Measurements from ENCODE around the gene ADAMTS13. TPM values are rescaled to one million over a fixed set of nuclear protein-coding genes. Genes with fewer than 3 reads are reported as not detected.
"Not testable (repeated sequence)": the region's sequence is repeated elsewhere in the genome, so short reads cannot be mapped to it uniquely, and the experiment has no call there.

The ADAMTS13 gene
- total RNA-seq, 4 donors from 2014 or later: 0.94 to 2.7 (median 2.1) TPM

DNA sequence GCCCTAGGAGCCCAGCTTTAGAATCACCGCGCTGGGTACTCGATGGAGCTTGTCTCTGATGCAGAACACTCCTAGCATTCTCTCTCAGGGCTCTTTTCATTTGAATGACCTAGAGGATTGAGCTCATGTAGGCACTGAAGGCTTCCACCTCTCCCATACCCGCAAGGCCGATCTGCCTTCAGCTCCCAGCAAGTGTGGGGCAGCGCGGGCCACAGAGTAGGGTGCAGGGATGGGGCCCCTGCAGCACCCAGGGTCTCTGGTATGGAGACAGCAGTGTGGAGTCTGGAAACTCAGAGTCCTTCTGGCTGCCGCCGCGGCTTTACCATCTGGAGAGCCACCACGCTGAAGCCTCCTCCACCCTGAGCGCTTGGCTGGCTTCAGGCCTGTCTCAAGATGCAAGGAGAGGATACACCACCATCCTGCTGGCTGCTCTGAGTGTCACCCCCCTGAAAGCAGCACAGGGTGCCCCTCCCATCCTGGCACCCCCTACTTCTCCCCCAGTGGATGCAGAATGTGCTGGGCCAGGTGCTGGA lies 33.1 kb upstream of the ADAMTS13 start:
- no peaks in the 10 kb centered on the region for H3K9me3 ChIP-seq
- no peak overlapping the region for H3K27ac ChIP-seq
- no peak for ATAC-seq
- TF ChIP-seq, protein P1, sequence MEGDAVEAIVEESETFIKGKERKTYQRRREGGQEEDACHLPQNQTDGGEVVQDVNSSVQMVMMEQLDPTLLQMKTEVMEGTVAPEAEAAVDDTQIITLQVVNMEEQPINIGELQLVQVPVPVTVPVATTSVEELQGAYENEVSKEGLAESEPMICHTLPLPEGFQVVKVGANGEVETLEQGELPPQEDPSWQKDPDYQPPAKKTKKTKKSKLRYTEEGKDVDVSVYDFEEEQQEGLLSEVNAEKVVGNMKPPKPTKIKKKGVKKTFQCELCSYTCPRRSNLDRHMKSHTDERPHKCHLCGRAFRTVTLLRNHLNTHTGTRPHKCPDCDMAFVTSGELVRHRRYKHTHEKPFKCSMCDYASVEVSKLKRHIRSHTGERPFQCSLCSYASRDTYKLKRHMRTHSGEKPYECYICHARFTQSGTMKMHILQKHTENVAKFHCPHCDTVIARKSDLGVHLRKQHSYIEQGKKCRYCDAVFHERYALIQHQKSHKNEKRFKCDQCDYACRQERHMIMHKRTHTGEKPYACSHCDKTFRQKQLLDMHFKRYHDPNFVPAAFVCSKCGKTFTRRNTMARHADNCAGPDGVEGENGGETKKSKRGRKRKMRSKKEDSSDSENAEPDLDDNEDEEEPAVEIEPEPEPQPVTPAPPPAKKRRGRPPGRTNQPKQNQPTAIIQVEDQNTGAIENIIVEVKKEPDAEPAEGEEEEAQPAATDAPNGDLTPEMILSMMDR (IDR thresholded peaks at IDR 0.05): no peak
- TF ChIP-seq EP300 (IDR thresholded peaks at IDR 0.05): no peak
- TF ChIP-seq POLR2AphosphoS5 (IDR thresholded peaks at IDR 0.05): no peak
- TF ChIP-seq POLR2A (IDR thresholded peaks at IDR 0.05): no peak
- no peaks in the 10 kb centered on the region for H3K36me3 ChIP-seq
- 86% methylated on average over 2 of the region's 12 CpGs; no CpG with 5 or more reads in 1 of the 2 donors for WGBS, 2 donors (ENCODE audit: low coverage in 1 of 2)
- H3K27me3 ChIP-seq: peaks cover 43% of the 10 kb centered on the region
- no peaks in the 10 kb centered on the region for H3K4me1 ChIP-seq
- no peak overlapping the region for H3K4me3 ChIP-seq

- TF ChIP-seq POLR2AphosphoS5 (IDR thresholded peaks at IDR 0.05): no peak
- TF ChIP-seq, protein P1 (IDR thresholded peaks at IDR 0.05): no peak
- TF ChIP-seq EP300 (IDR thresholded peaks at IDR 0.05): no peak
- TF ChIP-seq POLR2A (IDR thresholded peaks at IDR 0.05): no peak
- Histone ChIP-seq H3K27ac (no peak overlapping the region), H3K36me3 (no peaks in the 10 kb centered on the region), H3K4me1 (no peaks in the 10 kb centered on the region), H3K27me3 (peaks cover 48% of the 10 kb centered on the region), H3K4me3 (no peak overlapping the region), H3K9me3 (no peaks in the 10 kb centered on the region)
- no peak for ATAC-seq
- WGBS, 2 donors (ENCODE audit: low coverage in 1 of 2): 20 to 80% methylated on average over 1 to 4 of the region's 13 CpGs
Measured at GRCh38 chr9:133389562-133389961, 32.6 kb upstream of the ADAMTS13 start.

GRCh38 chr9:133390713-133391112 lies 31.5 kb upstream of the ADAMTS13 start:
- 73% methylated on average over 5 of the region's 7 CpGs; no CpG with 5 or more reads in 1 of the 2 donors for WGBS, 2 donors (ENCODE audit: low coverage in 1 of 2)
- H3K4me1 ChIP-seq: no peaks in the 10 kb centered on the region

GRCh38 chr9:133391449-133391848 lies 30.7 kb upstream of the ADAMTS13 start:
- ATAC-seq, H3K36me3 ChIP-seq, H3K9me3 ChIP-seq, H3K27ac ChIP-seq, H3K4me3 ChIP-seq, H3K4me1 ChIP-seq: not testable (repeated sequence)
- H3K27me3 ChIP-seq: peaks cover 67% of the 10 kb centered on the region
- WGBS, 2 donors (ENCODE audit: low coverage in 1 of 2): no CpG with 5 or more reads among the region's 4 CpGs

More at GRCh38 chr9:133390713-133391112, 31.5 kb upstream of the ADAMTS13 start:
- Histone ChIP-seq H3K36me3 (no peaks in the 10 kb centered on the region), H3K4me3 (no peak overlapping the region), H3K27me3 (peaks cover 59% of the 10 kb centered on the region), H3K9me3 (no peaks in the 10 kb centered on the region), H3K27ac (no peak overlapping the region)
- no peak for ATAC-seq
- TF ChIP-seq POLR2AphosphoS5 (IDR thresholded peaks at IDR 0.05): no peak
- TF ChIP-seq, protein P1 (IDR thresholded peaks at IDR 0.05): no peak
- no peak for TF ChIP-seq EP300 (IDR thresholded peaks at IDR 0.05)
- no peak for TF ChIP-seq POLR2A (IDR thresholded peaks at IDR 0.05)

- H3K4me1 ChIP-seq, H3K36me3 ChIP-seq, H3K4me3 ChIP-seq, H3K9me3 ChIP-seq, H3K27ac ChIP-seq, ATAC-seq: not testable (repeated sequence)
- no CpG with 5 or more reads among the region's 3 CpGs for WGBS, 2 donors (ENCODE audit: low coverage in 1 of 2)
- H3K27me3 ChIP-seq: peaks cover 73% of the 10 kb centered on the region
Measured at GRCh38 chr9:133392308-133392707, 29.9 kb upstream of the ADAMTS13 start.

DNA sequence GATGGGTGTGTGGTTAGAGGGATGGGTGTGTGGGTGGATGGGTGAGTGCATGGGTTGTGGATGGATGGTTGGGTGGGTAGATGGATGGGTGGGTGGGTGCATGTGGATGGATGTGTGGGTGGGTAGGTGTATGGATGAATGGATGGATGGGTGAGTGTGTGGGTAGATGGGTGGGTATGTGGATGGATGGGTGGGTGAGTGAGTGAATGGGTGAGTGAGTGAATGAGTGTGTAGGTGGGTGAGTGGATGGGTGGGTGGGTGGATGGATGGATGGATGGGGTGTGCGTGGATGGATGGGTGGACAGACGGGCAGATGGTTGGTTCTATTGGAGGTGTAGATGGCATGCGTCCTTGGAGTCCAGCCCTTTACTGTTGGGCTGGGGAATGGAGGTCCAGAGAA lies 28.8 kb upstream of the ADAMTS13 start:
- Histone ChIP-seq H3K27ac (no peak overlapping the region), H3K4me3 (no peak overlapping the region), H3K36me3 (no peaks in the 10 kb centered on the region), H3K9me3 (no peaks in the 10 kb centered on the region), H3K4me1 (no peaks in the 10 kb centered on the region), H3K27me3 (peaks cover 73% of the 10 kb centered on the region)
- TF ChIP-seq, protein P1 (IDR thresholded peaks at IDR 0.05): no peak
- TF ChIP-seq EP300 (IDR thresholded peaks at IDR 0.05) (no peak), POLR2AphosphoS5 (IDR thresholded peaks at IDR 0.05) (no peak), POLR2A (IDR thresholded peaks at IDR 0.05) (no peak)
- 80 to 88% methylated on average over 3 of the region's 3 CpGs for WGBS, 2 donors (ENCODE audit: low coverage in 1 of 2)
- no peak for ATAC-seq

Data from gastroesophageal sphincter (tissue), 4 donors.